Transverse colon (tissue), 4 donors: Measurements from ENCODE around the gene EYS. TPM values are rescaled to one million over a fixed set of nuclear protein-coding genes. Genes with fewer than 3 reads are reported as not detected.
"Not testable (repeated sequence)": the region's sequence is repeated elsewhere in the genome, so short reads cannot be mapped to it uniquely, and the experiment has no call there.

Experiments used
- DNase-seq: peaks from one replicate; pipeline ENCODE4 v3.0.0-alpha.2; 2019
- H3K27ac ChIP-seq, 4 donors: fragments of 200-600 bp; sonication (generic); 2 replicates each; pipeline ENCODE4 v1.5.1; 2016 to 2018; ENCODE audit warnings: inconsistent platforms in 4 of 4
- H3K27me3 ChIP-seq: fragments of 200-600 bp; sonication (generic); 2 replicates; pipeline ENCODE4 v1.5.1; 2017; ENCODE audit warnings: inconsistent platforms
- H3K36me3 ChIP-seq, 4 donors: fragments of 200-600 bp; sonication (generic); 2 replicates each; pipeline ENCODE4 v1.5.1; 2017 to 2019; ENCODE audit warnings: inconsistent platforms in 4 of 4
- H3K4me1 ChIP-seq, 4 donors: fragments of 200-600 bp; sonication (generic); 2 replicates each; pipeline ENCODE4 v1.5.1; 2017 to 2020; ENCODE audit warnings: inconsistent platforms in 4 of 4
- H3K4me3 ChIP-seq, 4 donors: fragments of 200-600 bp; sonication (generic); 1 replicate in 1 of 4; 2 replicates in 3 of 4; pipeline versions ENCODE4 v1.5.1 to v1.6.1; 2017 to 2019; ENCODE audit warnings: inconsistent platforms in 4 of 4
- H3K9me3 ChIP-seq, 2 donors: fragments of 200-600 bp; sonication (generic); 2 replicates each; pipeline ENCODE4 v1.5.1; 2017 to 2019; ENCODE audit warnings: inconsistent platforms in 2 of 2
- CTCF ChIP-seq, 5 experiments: fragments of 200-600 bp in 3 of 5; fragments of 450-650 bp in 2 of 5; sonication (generic) in 3 of 5; IDR thresholded peaks; 1 replicate in 2 of 5; 2 replicates in 3 of 5; pipeline ENCODE4 v1.5.1; 2016 to 2017; ENCODE audit warnings: antibody characterized with exemption in 5 of 5, inconsistent platforms in 3 of 5, mild to moderate bottlenecking in 2 of 5, moderate library complexity in 1 of 5
- EP300 ChIP-seq: sonication (generic); formaldehyde crosslinking; IDR thresholded peaks from one replicate; pipeline ENCODE4 v1.6.1; 2017; ENCODE audit warnings: antibody characterized with exemption, low read depth
- POLR2A ChIP-seq: fragments of 450-650 bp; IDR thresholded peaks from one replicate; pipeline ENCODE4 v1.6.1; 2016; ENCODE audit warnings: antibody characterized with exemption, mild to moderate bottlenecking, moderate library complexity
- POLR2AphosphoS5 ChIP-seq, 3 donors: sonication (generic); formaldehyde crosslinking; IDR thresholded peaks; one replicate each; pipeline ENCODE4 v1.6.1; 2016; ENCODE audit warnings: antibody characterized with exemption in 3 of 3
- WGBS, 2 donors: methylation state at CpG; one replicate each; pipeline ENCODE4 v1.1.5; 2018; ENCODE audit warnings: low coverage in 1 of 2; 5-methylcytosine and 5-hydroxymethylcytosine counted together
- in situ Hi-C, 4 donors: fragments of 200-750 bp; cut with MboI; loops; one replicate each; pipeline versions ENCODE4 v1.15.0 to v1.15.1; 2017; ENCODE audit warnings: low sequenced_read_pairs in 3 of 4, low pct_ligation_motif_present in 1 of 4, low pct_unique_long_range_greater_than_20kb in 1 of 4
- intact Hi-C: fragments of 100-400 bp; cut with DNase I; formaldehyde crosslinking; loops from one replicate; pipeline ENCODE4 v1.15.1; 2023; ENCODE audit warnings: low total_unique reads
- total RNA-seq, 4 donors: library from RNA; depleted of rRNA; stranded (reverse); fragments of >200 nt; gene quantifications; one replicate each; pipeline ENCODE4 v1.1.0, GENCODE V29; 2016

Gene EYS
- total RNA-seq, 4 donors from 2014 or later = 0.41 TPM; not detected in 3

- Histone ChIP-seq H3K36me3 (no peaks in the 10 kb centered on the region), H3K4me3 (no peak overlapping the region), H3K9me3 (no peaks in the 10 kb centered on the region), H3K27ac (no peak overlapping the region), H3K27me3 (no peaks in the 10 kb centered on the region), H3K4me1 (no peaks in the 10 kb centered on the region)
- intact Hi-C loops (no loop called here), in situ Hi-C loops (no loop called here)
- 83 to 89% methylated on average over 3 to 4 of the region's 4 CpGs for WGBS, 2 donors
- TF ChIP-seq POLR2AphosphoS5 (IDR thresholded peaks at IDR 0.05) = no peak
- no peak for TF ChIP-seq POLR2A
- TF ChIP-seq EP300 = no peak
- TF ChIP-seq CTCF (IDR thresholded peaks at IDR 0.05) = no peak
- DNase-seq = no peak
Observed at GRCh38 chr6:63744810-63745209, 1962.2 kb downstream of the EYS start.

- in situ Hi-C loops (no loop called here), intact Hi-C loops (no loop called here)
- no peaks in the 10 kb centered on the region for H3K9me3 ChIP-seq
- no peak for DNase-seq
- H3K4me3 ChIP-seq = no peak overlapping the region
- no peak overlapping the region for H3K27ac ChIP-seq
- peaks cover 0 to 9% (median 2%) of the 10 kb centered on the region in 4 donors for H3K4me1 ChIP-seq
- no peaks in the 10 kb centered on the region for H3K36me3 ChIP-seq
- TF ChIP-seq EP300 (no peak), CTCF (IDR thresholded peaks at IDR 0.05) (no peak), POLR2AphosphoS5 (IDR thresholded peaks at IDR 0.05) (no peak), POLR2A (no peak)
- H3K27me3 ChIP-seq = no peaks in the 10 kb centered on the region
Observed at GRCh38 chr6:63743691-63744090, 1963.3 kb downstream of the EYS start.

GRCh38 chr6:63742060-63742459 is 1965.0 kb downstream of the EYS start:
- Histone ChIP-seq H3K4me3 (no peak overlapping the region), H3K4me1 (peaks cover 0 to 9% (median 2%) of the 10 kb centered on the region in 4 donors), H3K36me3 (no peaks in the 10 kb centered on the region), H3K27ac (no peak overlapping the region), H3K27me3 (no peaks in the 10 kb centered on the region), H3K9me3 (no peaks in the 10 kb centered on the region)
- intact Hi-C loops (no loop called here), in situ Hi-C loops (no loop called here)
- DNase-seq = no peak
- TF ChIP-seq POLR2AphosphoS5 (IDR thresholded peaks at IDR 0.05) (no peak), EP300 (no peak), CTCF (IDR thresholded peaks at IDR 0.05) (no peak), POLR2A (no peak)

- no peaks in the 10 kb centered on the region for H3K9me3 ChIP-seq
- in situ Hi-C loops (no loop called here), intact Hi-C loops (no loop called here)
- 36 to 43% methylated on average over 2 of the region's 2 CpGs for WGBS, 2 donors
- no peak overlapping the region for H3K4me3 ChIP-seq
- DNase-seq = no peak
- no peak overlapping the region for H3K27ac ChIP-seq
- no peaks in the 10 kb centered on the region for H3K27me3 ChIP-seq
- no peak for TF ChIP-seq POLR2AphosphoS5 (IDR thresholded peaks at IDR 0.05)
- no peaks in the 10 kb centered on the region for H3K36me3 ChIP-seq
- H3K4me1 ChIP-seq = peaks cover 0 to 9% (median 2%) of the 10 kb centered on the region in 4 donors
Observed at GRCh38 chr6:63740709-63741108, 1966.3 kb downstream of the EYS start.

- Histone ChIP-seq H3K27ac (peak overlapping the region; percentile 39 to 58 (median 40)), H3K36me3 (no peaks in the 10 kb centered on the region), H3K27me3 (no peaks in the 10 kb centered on the region), H3K4me1 (peaks cover 0 to 9% (median 2%) of the 10 kb centered on the region in 4 donors), H3K9me3 (no peaks in the 10 kb centered on the region), H3K4me3 (no peak overlapping the region)
- WGBS, 2 donors = 22% methylated on average over 1 of the region's 1 CpG; no CpG with 5 or more reads in 1 of the 2 donors
- intact Hi-C loops (no loop called here), in situ Hi-C loops (no loop called here)
- peak in 1 of 3 donors; percentile 12 for TF ChIP-seq POLR2AphosphoS5 (IDR thresholded peaks at IDR 0.05)
- no peak for TF ChIP-seq CTCF (IDR thresholded peaks at IDR 0.05)
- TF ChIP-seq POLR2A = no peak
- TF ChIP-seq EP300 = no peak
- peak; percentile 7 for DNase-seq
Observed at GRCh38 chr6:63739094-63739687, 1967.8 kb downstream of the EYS start.

GRCh38 chr6:63738190-63738589 is 1968.8 kb downstream of the EYS start:
- H3K4me1 ChIP-seq, H3K27ac ChIP-seq, H3K9me3 ChIP-seq, H3K36me3 ChIP-seq, H3K4me3 ChIP-seq, in situ Hi-C loops, H3K27me3 ChIP-seq, DNase-seq, intact Hi-C loops: not testable (repeated sequence)
- WGBS, 2 donors = 100% methylated on average over 2 of the region's 2 CpGs; no CpG with 5 or more reads in 1 of the 2 donors
